ENCODE results near the gene MZF1.
"Not testable (repeated sequence)": the region's sequence is repeated elsewhere in the genome, so short reads cannot be mapped to it uniquely, and the experiment has no call there.

DNA sequence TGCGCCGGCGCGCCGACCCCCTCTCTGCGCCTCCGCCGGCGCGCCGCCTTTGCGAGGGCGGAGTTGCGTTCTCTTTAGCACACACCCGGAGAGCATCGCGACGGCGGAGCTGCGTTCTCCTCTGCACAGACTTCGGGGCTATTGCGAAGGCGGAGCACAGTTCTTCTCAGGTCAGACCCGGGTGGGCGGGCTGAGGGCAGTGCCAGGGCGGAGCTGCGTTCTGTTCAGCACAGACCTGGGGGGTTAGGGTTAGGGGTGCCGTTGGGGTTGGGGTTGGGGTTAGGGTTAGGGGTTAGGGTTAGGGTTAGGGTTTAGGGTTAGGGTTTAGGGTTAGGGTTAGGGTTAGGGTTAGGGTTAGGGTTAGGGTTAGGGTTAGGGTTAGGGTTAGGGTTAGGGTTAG, 34.1 kb upstream of the MZF1 start:
- TF ChIP-seq, protein P1, sequence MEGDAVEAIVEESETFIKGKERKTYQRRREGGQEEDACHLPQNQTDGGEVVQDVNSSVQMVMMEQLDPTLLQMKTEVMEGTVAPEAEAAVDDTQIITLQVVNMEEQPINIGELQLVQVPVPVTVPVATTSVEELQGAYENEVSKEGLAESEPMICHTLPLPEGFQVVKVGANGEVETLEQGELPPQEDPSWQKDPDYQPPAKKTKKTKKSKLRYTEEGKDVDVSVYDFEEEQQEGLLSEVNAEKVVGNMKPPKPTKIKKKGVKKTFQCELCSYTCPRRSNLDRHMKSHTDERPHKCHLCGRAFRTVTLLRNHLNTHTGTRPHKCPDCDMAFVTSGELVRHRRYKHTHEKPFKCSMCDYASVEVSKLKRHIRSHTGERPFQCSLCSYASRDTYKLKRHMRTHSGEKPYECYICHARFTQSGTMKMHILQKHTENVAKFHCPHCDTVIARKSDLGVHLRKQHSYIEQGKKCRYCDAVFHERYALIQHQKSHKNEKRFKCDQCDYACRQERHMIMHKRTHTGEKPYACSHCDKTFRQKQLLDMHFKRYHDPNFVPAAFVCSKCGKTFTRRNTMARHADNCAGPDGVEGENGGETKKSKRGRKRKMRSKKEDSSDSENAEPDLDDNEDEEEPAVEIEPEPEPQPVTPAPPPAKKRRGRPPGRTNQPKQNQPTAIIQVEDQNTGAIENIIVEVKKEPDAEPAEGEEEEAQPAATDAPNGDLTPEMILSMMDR (conservative IDR thresholded peaks at IDR 0.05; ENCODE audit: low read depth, low read length), result not testable (repeated sequence)
- TF ChIP-seq EZH2 (IDR thresholded peaks at IDR 0.05; ENCODE audit: borderline replicate concordance, low read depth, low read length, poor library complexity, severe bottlenecking), result not testable (repeated sequence)
